ENCODE data around the gene CXCL10. TPM values are rescaled to one million over a fixed set of nuclear protein-coding genes. Genes with fewer than 3 reads are reported as not detected.

Gene CXCL10
- total RNA-seq, 1 donor, result 0.42 TPM

DNA sequence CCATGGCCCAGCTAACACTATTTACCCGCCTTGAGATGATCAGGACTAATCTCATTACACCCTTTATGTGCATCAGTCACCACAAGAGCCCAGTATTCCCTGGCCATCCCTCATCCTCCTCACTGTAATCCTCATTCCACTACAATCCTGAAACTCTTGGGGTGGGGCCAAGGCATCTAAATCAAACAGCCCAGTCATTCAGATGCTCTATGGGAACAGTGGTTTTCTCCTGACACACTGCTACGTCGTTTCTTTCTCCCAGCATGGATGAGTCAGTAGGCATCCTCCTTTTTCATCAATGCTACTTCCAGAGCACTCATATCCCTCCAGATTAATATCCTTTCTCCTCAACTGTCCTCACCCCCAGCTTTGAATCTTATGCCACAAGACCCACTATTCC is 38.2 kb downstream of the CXCL10 start:
- H3K9me3 ChIP-seq (ENCODE audit: low read depth, low read length), result no peaks in the 10 kb centered on the region
- peaks cover 26% of the 10 kb centered on the region for H3K4me1 ChIP-seq (ENCODE audit: insufficient read depth, low read length)
- no peak overlapping the region for H3K4me3 ChIP-seq (ENCODE audit: low read length)
- H3K27me3 ChIP-seq (ENCODE audit: insufficient read depth, low read length), result no peaks in the 10 kb centered on the region

GRCh38 chr4:75980576-75980975 is 42.7 kb downstream of the CXCL10 start:
- Histone ChIP-seq H3K27me3 (ENCODE audit: insufficient read depth, low read length) (no peaks in the 10 kb centered on the region), H3K4me1 (ENCODE audit: insufficient read depth, low read length) (peaks cover 5% of the 10 kb centered on the region), H3K9me3 (ENCODE audit: low read depth, low read length) (no peaks in the 10 kb centered on the region), H3K4me3 (ENCODE audit: low read length) (no peak overlapping the region)

- no peaks in the 10 kb centered on the region for H3K9me3 ChIP-seq (ENCODE audit: low read depth, low read length)
- peaks cover 5% of the 10 kb centered on the region for H3K4me1 ChIP-seq (ENCODE audit: insufficient read depth, low read length)
- no peak overlapping the region for H3K4me3 ChIP-seq (ENCODE audit: low read length)
- H3K27me3 ChIP-seq (ENCODE audit: insufficient read depth, low read length), result no peaks in the 10 kb centered on the region
Measured at GRCh38 chr4:75976177-75976576, 47.1 kb downstream of the CXCL10 start.

DNA sequence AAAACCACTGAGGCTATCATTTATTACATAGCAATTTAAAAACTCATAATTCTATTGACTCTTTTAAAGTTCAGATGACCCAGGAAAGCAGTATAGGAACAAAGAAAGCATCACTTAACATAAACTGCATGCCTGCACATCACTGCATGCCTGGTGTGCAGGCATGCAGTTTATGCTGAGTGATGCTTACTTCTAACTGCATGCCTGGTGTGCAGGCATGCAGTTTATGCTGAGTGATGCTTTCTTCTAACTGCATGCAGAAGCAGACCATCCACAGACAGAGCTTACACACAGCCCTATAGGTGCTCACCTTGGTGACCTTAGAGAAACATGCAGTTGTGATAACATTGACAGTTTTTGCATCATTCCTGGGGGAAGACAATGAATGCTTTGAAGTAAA is 49.5 kb downstream of the CXCL10 start:
- Histone ChIP-seq H3K27me3 (ENCODE audit: insufficient read depth, low read length) (no peaks in the 10 kb centered on the region), H3K4me1 (ENCODE audit: insufficient read depth, low read length) (peaks cover 5% of the 10 kb centered on the region), H3K4me3 (ENCODE audit: low read length) (no peak overlapping the region)

More for the DNA sequence above, 49.5 kb downstream of the CXCL10 start:
- no peaks in the 10 kb centered on the region for H3K9me3 ChIP-seq (ENCODE audit: low read depth, low read length)

Other genes with a start within 250 kb of the CXCL10 start
- gene PPEF2, start 121.0 kb downstream of the CXCL10 start, total RNA-seq, result 0.63 TPM
- gene NAAA, start 82.5 kb downstream of the CXCL10 start, total RNA-seq, result 115 TPM
- 35.2 TPM for gene SDAD1, start 32.6 kb downstream of the CXCL10 start, total RNA-seq
- gene CXCL9, start 16.0 kb downstream of the CXCL10 start, total RNA-seq, result 0.52 TPM
- 0.10 TPM for gene CXCL11, start 12.6 kb upstream of the CXCL10 start, total RNA-seq
- not detected for gene ART3, start 51.2 kb upstream of the CXCL10 start, total RNA-seq
- gene NUP54, start 124.9 kb upstream of the CXCL10 start, total RNA-seq, result 82.9 TPM
- gene SCARB2, start 190.3 kb upstream of the CXCL10 start, total RNA-seq, result 35.3 TPM
- 0.21 TPM for gene FAM47E, start 228.2 kb upstream of the CXCL10 start, total RNA-seq

Measured in mononuclear cell (primary cell).